ENCODE data around the gene LLGL1. TPM values are rescaled to one million over a fixed set of nuclear protein-coding genes. Genes with fewer than 3 reads are reported as not detected.
A peak's percentile ranks its signal among the peaks of the same experiment; 100 is the strongest.

LLGL1 gene
- total RNA-seq, 1 experiment from 2014 or later: 65.0 TPM

GRCh38 chr17:18203308-18203707, 22.1 kb upstream of the LLGL1 start:
- TF ChIP-seq, protein P1, sequence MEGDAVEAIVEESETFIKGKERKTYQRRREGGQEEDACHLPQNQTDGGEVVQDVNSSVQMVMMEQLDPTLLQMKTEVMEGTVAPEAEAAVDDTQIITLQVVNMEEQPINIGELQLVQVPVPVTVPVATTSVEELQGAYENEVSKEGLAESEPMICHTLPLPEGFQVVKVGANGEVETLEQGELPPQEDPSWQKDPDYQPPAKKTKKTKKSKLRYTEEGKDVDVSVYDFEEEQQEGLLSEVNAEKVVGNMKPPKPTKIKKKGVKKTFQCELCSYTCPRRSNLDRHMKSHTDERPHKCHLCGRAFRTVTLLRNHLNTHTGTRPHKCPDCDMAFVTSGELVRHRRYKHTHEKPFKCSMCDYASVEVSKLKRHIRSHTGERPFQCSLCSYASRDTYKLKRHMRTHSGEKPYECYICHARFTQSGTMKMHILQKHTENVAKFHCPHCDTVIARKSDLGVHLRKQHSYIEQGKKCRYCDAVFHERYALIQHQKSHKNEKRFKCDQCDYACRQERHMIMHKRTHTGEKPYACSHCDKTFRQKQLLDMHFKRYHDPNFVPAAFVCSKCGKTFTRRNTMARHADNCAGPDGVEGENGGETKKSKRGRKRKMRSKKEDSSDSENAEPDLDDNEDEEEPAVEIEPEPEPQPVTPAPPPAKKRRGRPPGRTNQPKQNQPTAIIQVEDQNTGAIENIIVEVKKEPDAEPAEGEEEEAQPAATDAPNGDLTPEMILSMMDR (conservative IDR thresholded peaks at IDR 0.05): no peak
- no peak overlapping the region for H2BK12ac ChIP-seq (ENCODE audit: insufficient read length, low read depth, low read length)

More at GRCh38 chr17:18203308-18203707, 22.1 kb upstream of the LLGL1 start:
- WGBS (ENCODE audit: extremely low coverage, insufficient read length, low lambda C conversion rate): no CpG with 5 or more reads among the region's 7 CpGs
- Histone ChIP-seq H3K9ac (ENCODE audit: extremely low read depth, insufficient read length, low read length) (no peak overlapping the region), H3K27me3 (ENCODE audit: insufficient read depth, low read length) (no peaks in the 10 kb centered on the region), H3K18ac (ENCODE audit: insufficient read length, low read depth, low read length) (no peak overlapping the region), H2BK20ac (ENCODE audit: low read depth, low read length, poor library complexity, severe bottlenecking) (no peak overlapping the region), H4K5ac (ENCODE audit: insufficient read length, low read depth, low read length) (no peak overlapping the region), H2BK120ac (ENCODE audit: low read depth, low read length, poor library complexity, severe bottlenecking) (no peak overlapping the region), H2BK15ac (ENCODE audit: low read depth, low read length) (no peak overlapping the region), H3K23ac (ENCODE audit: insufficient read length, low read depth, low read length) (no peak overlapping the region), H3T11ph (ENCODE audit: low read length) (no peak overlapping the region), H2AFZ (ENCODE audit: low read length) (no peak overlapping the region), H3K4ac (ENCODE audit: low read depth, low read length) (no peak overlapping the region), H3K23me2 (ENCODE audit: insufficient read length, low read depth, low read length, poor library complexity, severe bottlenecking) (no peaks in the 10 kb centered on the region), H3K9me3 (ENCODE audit: control insufficient read depth, low read depth, low read length) (no peaks in the 10 kb centered on the region), H4K91ac (ENCODE audit: insufficient read length, low read depth, low read length) (no peak overlapping the region), H4K20me1 (ENCODE audit: control insufficient read depth, insufficient read depth, insufficient read length) (no peaks in the 10 kb centered on the region), H3K4me1 (ENCODE audit: insufficient read depth, low read length) (no peaks in the 10 kb centered on the region; the same call in 1 of the 2 replicates), H3K79me2 (ENCODE audit: insufficient read depth, low read length) (peaks cover under 1% of the 10 kb centered on the region; the same call in 1 of the 2 replicates), H4K8ac (replicated peaks; ENCODE audit: insufficient read length, low read depth, low read length) (no peak overlapping the region), H3K14ac (ENCODE audit: insufficient read depth, low read length) (no peak overlapping the region), H3K27ac (ENCODE audit: insufficient read length, low read depth, low read length) (no peak overlapping the region), H2AK5ac (ENCODE audit: insufficient read length, low read length) (no peak overlapping the region), H2BK5ac (ENCODE audit: insufficient read length, low read length) (no peak overlapping the region), H3K56ac (ENCODE audit: insufficient read length, low read depth, low read length) (no peak overlapping the region), H3K4me2 (ENCODE audit: insufficient read depth, insufficient read length, low read length) (no peak overlapping the region), H3K79me1 (ENCODE audit: insufficient read depth, low read depth, low read length, poor library complexity, severe bottlenecking) (peaks cover 8% of the 10 kb centered on the region)
- Mint-ChIP-seq H3K27me3 (ENCODE audit: low read depth) (no peaks in the 10 kb centered on the region), H3K9me3 (no peaks in the 10 kb centered on the region), H3K4me1 (peaks cover 22 to 25% of the 10 kb centered on the region in 2 experiments), H3K36me3 (ENCODE audit: insufficient read depth in 1 of 3, low read depth in 3 of 3) (peaks cover 16 to 57% (median 30%) of the 10 kb centered on the region in 3 experiments), H3K4me3 (peak overlapping the region in 1 of 2 experiments; percentile 45; a peak in 1 of 5 replicates), H3K27ac (peak overlapping the region; percentile 65 to 88 (median 87); a peak in 6 of 7 replicates)
- peak; percentile 80 for DNase-seq

Measured in H9 (cell line).